Brain microvascular endothelial cell (primary cell): Measurements from ENCODE around the gene MRPL19.

Source experiments
- DNase-seq: peaks from one replicate; pipeline ENCODE4 v3.0.0-alpha.2; 2020
- H3K27ac ChIP-seq: fragments of 250-450 bp; sonication (Bioruptor Pico); 2 replicates; pipeline ENCODE4 v1.5.1; 2020; ENCODE audit warnings: mild to moderate bottlenecking, moderate library complexity
- H3K27me3 ChIP-seq: fragments of 250-450 bp; sonication (Bioruptor Pico); replicated peaks from 2 replicates; pipeline ENCODE4 v1.5.1; 2020; ENCODE audit warnings: mild to moderate bottlenecking
- H3K36me3 ChIP-seq: fragments of 250-450 bp; sonication (Bioruptor Pico); replicated peaks from 2 replicates; pipeline ENCODE4 v1.5.1; 2020; ENCODE audit warnings: mild to moderate bottlenecking
- H3K4me3 ChIP-seq: 2 replicates; pipeline ENCODE4 v1.5.1; 2011; ENCODE audit warnings: low read depth, mild to moderate bottlenecking, control low read depth, low read length, moderate library complexity
- CTCF ChIP-seq: IDR thresholded peaks from 2 replicates; pipeline ENCODE4 v1.5.1; 2011; ENCODE audit warnings: low read depth, mild to moderate bottlenecking, moderate library complexity, low read length, control low read depth, inconsistent platforms; ENCODE audit errors: missing control alignments
- in situ Hi-C: cut with HindIII; loops from 2 replicates; pipeline ENCODE4 v1.10.0; 2017; ENCODE audit warnings: low sequenced_read_pairs, low pct_ligation_motif_present

The MRPL19 gene

GRCh38 chr2:75607400-75607798 is 39.2 kb upstream of the MRPL19 start:
- Histone ChIP-seq H3K36me3 (no peaks in the 10 kb centered on the region), H3K4me3 (no peak overlapping the region), H3K27me3 (no peaks in the 10 kb centered on the region), H3K27ac (peak overlapping the region; percentile 87)
- in situ Hi-C loops, result loop anchor here (25.0 kb wide), 1 partner anchor 145 kb away; no protein-coding TSS in a partner anchor
- TF ChIP-seq CTCF, result no peak
- DNase-seq, result no peak

GRCh38 chr2:75607988-75608683 is 38.4 kb upstream of the MRPL19 start:
- Histone ChIP-seq H3K4me3 (no peak overlapping the region), H3K36me3 (no peaks in the 10 kb centered on the region), H3K27me3 (no peaks in the 10 kb centered on the region), H3K27ac (peak overlapping the region; percentile 87)
- DNase-seq, result no peak
- in situ Hi-C loops, result loop anchor here (25.0 kb wide), 1 partner anchor 146 kb away; no protein-coding TSS in a partner anchor
- no peak for TF ChIP-seq CTCF

GRCh38 chr2:75608684-75609333 is 37.8 kb upstream of the MRPL19 start:
- peak overlapping the region; percentile 45 for H3K4me3 ChIP-seq
- peak; percentile 53 for DNase-seq
- in situ Hi-C loops, result loop anchor here (25.0 kb wide), 1 partner anchor 147 kb away; no protein-coding TSS in a partner anchor
- H3K27ac ChIP-seq, result peak overlapping the region; percentile 87
- no peaks in the 10 kb centered on the region for H3K36me3 ChIP-seq
- no peaks in the 10 kb centered on the region for H3K27me3 ChIP-seq
- peak; percentile 100 for TF ChIP-seq CTCF

- Histone ChIP-seq H3K27ac (no peak overlapping the region), H3K36me3 (no peaks in the 10 kb centered on the region), H3K4me3 (no peak overlapping the region), H3K27me3 (no peaks in the 10 kb centered on the region)
- no peak for TF ChIP-seq CTCF
- no peak for DNase-seq
- in situ Hi-C loops, result loop anchor here (25.0 kb wide), 1 partner anchor 147 kb away; no protein-coding TSS in a partner anchor
Measured at GRCh38 chr2:75609334-75609689, 37.3 kb upstream of the MRPL19 start.

GRCh38 chr2:75609937-75610508 is 36.6 kb upstream of the MRPL19 start:
- H3K27ac ChIP-seq, result no peak overlapping the region
- TF ChIP-seq CTCF, result no peak
- H3K27me3 ChIP-seq, result no peaks in the 10 kb centered on the region
- H3K36me3 ChIP-seq, result no peaks in the 10 kb centered on the region
- in situ Hi-C loops, result loop anchor here (25.0 kb wide), 1 partner anchor 148 kb away; no protein-coding TSS in a partner anchor
- no peak overlapping the region for H3K4me3 ChIP-seq
- DNase-seq, result no peak
